Gastrocnemius medialis (tissue), 4 donors: Measurements from ENCODE around the gene PROKR2. TPM values are rescaled to one million over a fixed set of nuclear protein-coding genes. Genes with fewer than 3 reads are reported as not detected.

Experiments used
- ATAC-seq, 2 donors: fragments of 150-250 bp; one replicate each; pipeline ENCODE4 v1.9.1; 2016
- DNase-seq, 2 donors: peaks; one replicate each; pipeline ENCODE4 v3.0.0-alpha.2; 2019
- H3K27ac ChIP-seq, 4 donors: fragments of 200-600 bp; sonication (generic); 1 replicate in 1 of 4; 2 replicates in 3 of 4; pipeline ENCODE4 v1.5.1; 2016 to 2018; ENCODE audit warnings: mild to moderate bottlenecking in 2 of 4, moderate library complexity in 1 of 4
- H3K27me3 ChIP-seq, 3 donors: fragments of 200-600 bp; sonication (generic) in 2 of 3; 1 replicate in 1 of 3; 2 replicates in 2 of 3; pipeline versions ENCODE4 v1.5.1 to v1.6.0; 2016 to 2019; ENCODE audit warnings: mild to moderate bottlenecking in 1 of 3, moderate library complexity in 1 of 3
- H3K36me3 ChIP-seq, 2 donors: fragments of 200-600 bp; sonication (generic) in 1 of 2; one replicate each; pipeline ENCODE4 v1.5.1; 2017 to 2018
- H3K4me1 ChIP-seq, 2 donors: fragments of 200-600 bp; sonication (generic) in 1 of 2; one replicate each; pipeline ENCODE4 v1.5.1; 2016 to 2017; ENCODE audit warnings: mild to moderate bottlenecking in 2 of 2
- H3K4me3 ChIP-seq, 4 donors: fragments of 200-600 bp; sonication (generic) in 3 of 4; 1 replicate in 1 of 4; 2 replicates in 3 of 4; pipeline ENCODE4 v1.5.1; 2016 to 2019; ENCODE audit warnings: mild to moderate bottlenecking in 2 of 4
- H3K9me3 ChIP-seq, 3 donors: fragments of 200-600 bp; sonication (generic) in 2 of 3; 1 replicate in 1 of 3; 2 replicates in 2 of 3; pipeline ENCODE4 v1.5.1; 2016 to 2019
- CTCF ChIP-seq, 5 experiments: fragments of 450-650 bp in 3 of 5; fragments of 200-600 bp in 2 of 5; sonication (generic) in 2 of 5; IDR thresholded peaks in 4 of 5; conservative IDR thresholded peaks in 1 of 5; 1 replicate in 4 of 5; 2 replicates in 1 of 5; pipeline ENCODE4 v1.5.1; 2016 to 2019; ENCODE audit warnings: antibody characterized with exemption in 5 of 5, mild to moderate bottlenecking in 3 of 5, moderate library complexity in 3 of 5
- POLR2A ChIP-seq, 2 donors: fragments of 450-650 bp; IDR thresholded peaks; one replicate each; pipeline ENCODE4 v1.6.1; 2017; ENCODE audit warnings: antibody characterized with exemption in 2 of 2, mild to moderate bottlenecking in 2 of 2, moderate library complexity in 2 of 2
- in situ Hi-C, 4 donors: fragments of 200-750 bp; cut with MboI; loops; one replicate each; pipeline versions ENCODE4 v1.15.0 to v1.8.0; 2017; ENCODE audit warnings: low sequenced_read_pairs in 4 of 4
- intact Hi-C: fragments of 100-400 bp; cut with DNase I; formaldehyde crosslinking; loops from one replicate; pipeline ENCODE4 v1.15.1; 2023; ENCODE audit warnings: low total_unique reads
- total RNA-seq, 4 donors: library from RNA; depleted of rRNA; stranded (reverse); fragments of >200 nt; gene quantifications; one replicate each; pipeline versions ENCODE4 v1.1.0 to v1.2.3, GENCODE V29; 2016

Gene PROKR2
- total RNA-seq, 4 donors from 2014 or later: not detected

- no peaks in the 10 kb centered on the region for H3K4me1 ChIP-seq
- intact Hi-C loops: no loop called here
- ATAC-seq: no peak
These were observed 37.1 kb downstream of the PROKR2 start for GRCh38 chr20:5279661-5280060.

GRCh38 chr20:5272268-5272667, 44.5 kb downstream of the PROKR2 start:
- ATAC-seq (no peak), DNase-seq (no peak)
- Histone ChIP-seq H3K27me3 (no peaks in the 10 kb centered on the region), H3K4me3 (no peak overlapping the region), H3K36me3 (no peaks in the 10 kb centered on the region), H3K9me3 (no peaks in the 10 kb centered on the region), H3K4me1 (no peaks in the 10 kb centered on the region), H3K27ac (no peak overlapping the region)
- intact Hi-C loops: no loop called here
- in situ Hi-C loops: no loop called here
- TF ChIP-seq POLR2A (IDR thresholded peaks at IDR 0.05) (no peak), CTCF (IDR thresholded peaks at IDR 0.05 in 4 of 5, conservative IDR thresholded peaks at IDR 0.05 in 1 of 5) (no peak)

More at GRCh38 chr20:5279661-5280060, 37.1 kb downstream of the PROKR2 start:
- Histone ChIP-seq H3K27me3 (no peaks in the 10 kb centered on the region), H3K9me3 (no peaks in the 10 kb centered on the region), H3K27ac (no peak overlapping the region), H3K4me3 (no peak overlapping the region), H3K36me3 (no peaks in the 10 kb centered on the region)
- no peak for DNase-seq
- in situ Hi-C loops: no loop called here
- TF ChIP-seq POLR2A (IDR thresholded peaks at IDR 0.05): no peak
- TF ChIP-seq CTCF (IDR thresholded peaks at IDR 0.05 in 4 of 5, conservative IDR thresholded peaks at IDR 0.05 in 1 of 5): no peak

- no peaks in the 10 kb centered on the region for H3K27me3 ChIP-seq
- H3K4me1 ChIP-seq: no peaks in the 10 kb centered on the region
- TF ChIP-seq CTCF (IDR thresholded peaks at IDR 0.05 in 4 of 5, conservative IDR thresholded peaks at IDR 0.05 in 1 of 5) (no peak), POLR2A (IDR thresholded peaks at IDR 0.05) (no peak)
- H3K36me3 ChIP-seq: no peaks in the 10 kb centered on the region
- no peak overlapping the region for H3K4me3 ChIP-seq
- no peak for DNase-seq
- intact Hi-C loops: no loop called here
- no peak for ATAC-seq
- H3K9me3 ChIP-seq: no peaks in the 10 kb centered on the region
- in situ Hi-C loops: no loop called here
- H3K27ac ChIP-seq: no peak overlapping the region
These were observed 46.2 kb downstream of the PROKR2 start for GRCh38 chr20:5270603-5271002.

- no peaks in the 10 kb centered on the region for H3K36me3 ChIP-seq
- in situ Hi-C loops: no loop called here
- no peak for DNase-seq
These were observed 48.3 kb downstream of the PROKR2 start for GRCh38 chr20:5268449-5268848.

More at GRCh38 chr20:5268449-5268848, 48.3 kb downstream of the PROKR2 start:
- no peak overlapping the region for H3K27ac ChIP-seq
- intact Hi-C loops: no loop called here
- no peak for ATAC-seq
- no peaks in the 10 kb centered on the region for H3K4me1 ChIP-seq
- no peaks in the 10 kb centered on the region for H3K27me3 ChIP-seq
- H3K4me3 ChIP-seq: no peak overlapping the region
- no peak for TF ChIP-seq POLR2A (IDR thresholded peaks at IDR 0.05)
- no peak for TF ChIP-seq CTCF (IDR thresholded peaks at IDR 0.05 in 4 of 5, conservative IDR thresholded peaks at IDR 0.05 in 1 of 5)
- no peaks in the 10 kb centered on the region for H3K9me3 ChIP-seq
